ENCODE results near the gene ABLIM1.

DNA sequence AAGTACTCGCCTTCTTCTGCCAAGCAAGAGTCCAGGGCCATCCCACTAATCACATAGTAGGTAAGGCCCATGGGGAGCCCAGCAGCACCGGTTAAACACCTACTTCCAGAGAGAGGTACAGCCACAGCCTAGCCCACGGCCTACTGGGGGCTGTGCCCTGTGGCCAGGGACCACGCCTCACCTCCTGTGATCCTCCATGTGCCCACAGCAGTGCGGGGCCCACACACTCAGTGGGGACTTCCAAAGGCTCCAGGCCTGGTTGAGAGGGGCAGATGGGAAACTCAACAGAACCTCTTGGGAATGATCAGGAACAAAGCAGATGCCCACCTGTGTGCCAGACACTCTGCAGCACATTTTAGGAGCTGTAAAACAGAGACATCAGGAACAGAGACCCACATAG, 273.5 kb downstream of the ABLIM1 start:
- TF ChIP-seq MAZ (IDR thresholded peaks at IDR 0.05; ENCODE audit: borderline replicate concordance, low read depth, low read length) (no peak), MAFK (IDR thresholded peaks at IDR 0.05; ENCODE audit: low read depth, low read length) (no peak), RAD21 (IDR thresholded peaks at IDR 0.05; ENCODE audit: low read length) (no peak), POLR2A (IDR thresholded peaks at IDR 0.05; ENCODE audit: low read depth, low read length) (no peak), CEBPB (IDR thresholded peaks at IDR 0.05; ENCODE audit: low read depth, low read length) (no peak), RFX5 (IDR thresholded peaks at IDR 0.05; ENCODE audit: low read depth, low read length) (no peak)
- TF ChIP-seq, protein P1, sequence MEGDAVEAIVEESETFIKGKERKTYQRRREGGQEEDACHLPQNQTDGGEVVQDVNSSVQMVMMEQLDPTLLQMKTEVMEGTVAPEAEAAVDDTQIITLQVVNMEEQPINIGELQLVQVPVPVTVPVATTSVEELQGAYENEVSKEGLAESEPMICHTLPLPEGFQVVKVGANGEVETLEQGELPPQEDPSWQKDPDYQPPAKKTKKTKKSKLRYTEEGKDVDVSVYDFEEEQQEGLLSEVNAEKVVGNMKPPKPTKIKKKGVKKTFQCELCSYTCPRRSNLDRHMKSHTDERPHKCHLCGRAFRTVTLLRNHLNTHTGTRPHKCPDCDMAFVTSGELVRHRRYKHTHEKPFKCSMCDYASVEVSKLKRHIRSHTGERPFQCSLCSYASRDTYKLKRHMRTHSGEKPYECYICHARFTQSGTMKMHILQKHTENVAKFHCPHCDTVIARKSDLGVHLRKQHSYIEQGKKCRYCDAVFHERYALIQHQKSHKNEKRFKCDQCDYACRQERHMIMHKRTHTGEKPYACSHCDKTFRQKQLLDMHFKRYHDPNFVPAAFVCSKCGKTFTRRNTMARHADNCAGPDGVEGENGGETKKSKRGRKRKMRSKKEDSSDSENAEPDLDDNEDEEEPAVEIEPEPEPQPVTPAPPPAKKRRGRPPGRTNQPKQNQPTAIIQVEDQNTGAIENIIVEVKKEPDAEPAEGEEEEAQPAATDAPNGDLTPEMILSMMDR (conservative IDR thresholded peaks at IDR 0.05; ENCODE audit: low read depth, low read length): no peak
- TF ChIP-seq, protein P2, sequence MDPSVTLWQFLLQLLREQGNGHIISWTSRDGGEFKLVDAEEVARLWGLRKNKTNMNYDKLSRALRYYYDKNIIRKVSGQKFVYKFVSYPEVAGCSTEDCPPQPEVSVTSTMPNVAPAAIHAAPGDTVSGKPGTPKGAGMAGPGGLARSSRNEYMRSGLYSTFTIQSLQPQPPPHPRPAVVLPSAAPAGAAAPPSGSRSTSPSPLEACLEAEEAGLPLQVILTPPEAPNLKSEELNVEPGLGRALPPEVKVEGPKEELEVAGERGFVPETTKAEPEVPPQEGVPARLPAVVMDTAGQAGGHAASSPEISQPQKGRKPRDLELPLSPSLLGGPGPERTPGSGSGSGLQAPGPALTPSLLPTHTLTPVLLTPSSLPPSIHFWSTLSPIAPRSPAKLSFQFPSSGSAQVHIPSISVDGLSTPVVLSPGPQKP (IDR thresholded peaks at IDR 0.05; ENCODE audit: borderline replicate concordance, low read depth, low read length): no peak

Measured in IMR-90 (cell line).